GM12878 (cell line): Measurements from ENCODE around the gene PRM3. TPM values are rescaled to one million over a fixed set of nuclear protein-coding genes. Genes with fewer than 3 reads are reported as not detected.

Experiments used
- ATAC-seq: fragments of 200-7000 bp; cut with Tn5 transposase; 3 replicates; pipeline ENCODE4 v1.9.1; 2020; ENCODE audit warnings: mild to moderate bottlenecking, moderate library complexity
- BruUV-seq: library from RNA; stranded (reverse); fragments of 400-500 nt; replicated peaks from 2 replicates; lab custom pipeline; 2021; lab: Mats Ljungman, UMichigan
- CTCF ChIA-PET: fragments of 300-600 bp; sonication (Branson Sonifier 250); formaldehyde crosslinking; extraction: SDS; loops from one replicate; lab custom pipeline; 2021; ENCODE audit warnings: inconsistent platforms; lab: Yijun Ruan, JAX
- POLR2A ChIA-PET: fragments of 350-600 bp; formaldehyde crosslinking; extraction: SDS; loops from one replicate; lab custom pipeline; 2021; ENCODE audit warnings: inconsistent platforms; lab: Charles Lee
- RAD21 ChIA-PET: fragments of 300-600 bp; sonication (Branson Sonifier 250); formaldehyde crosslinking; loops from one replicate; lab custom pipeline; 2023; ENCODE audit warnings: antibody characterized with exemption; ENCODE audit not compliant: unreplicated experiment; lab: Charles Lee
- SMC1A ChIA-PET: fragments of 300-600 bp; sonication (Branson Sonifier 250); formaldehyde crosslinking; loops from one replicate; lab custom pipeline; 2023; ENCODE audit not compliant: unreplicated experiment, uncharacterized antibody; lab: Charles Lee
- DNase-seq: peaks from one replicate; pipeline ENCODE4 v3.0.0-alpha.2; 2011; ENCODE audit warnings: low read depth, low spot score
- FAIRE-seq: peaks from 3 replicates; lab custom pipeline; 2011; peaks lifted over from hg19 to GRCh38; lab: Jason Lieb, UNC
- H2AFZ ChIP-seq: 2 replicates; pipeline ENCODE4 v1.6.0; 2011; ENCODE audit warnings: low read depth, low read length, control low read depth; ENCODE audit not compliant: control insufficient read depth
- H3K27ac ChIP-seq: 2 replicates; pipeline ENCODE4 v1.5.1; 2011; ENCODE audit warnings: control low read depth; ENCODE audit not compliant: control insufficient read depth, insufficient read depth
- H3K27me3 ChIP-seq, 2 experiments: replicated peaks in 1 of 2; 2 replicates each; pipeline versions ENCODE4 v1.6.0 to v1.6.1; 2011; ENCODE audit warnings: low read length in 1 of 2; ENCODE audit not compliant: control insufficient read depth in 2 of 2, insufficient read depth in 2 of 2
- H3K36me3 ChIP-seq, 2 experiments: 2 replicates each; pipeline ENCODE4 v1.5.1; 2011; ENCODE audit warnings: low read length in 1 of 2; ENCODE audit not compliant: control insufficient read depth in 2 of 2, insufficient read depth in 2 of 2
- H3K4me1 ChIP-seq: 2 replicates; pipeline ENCODE4 v1.6.1; 2011; ENCODE audit warnings: mild to moderate bottlenecking, low read length, moderate library complexity, mixed read lengths; ENCODE audit not compliant: control insufficient read depth, insufficient read depth
- H3K4me2 ChIP-seq: 2 replicates; pipeline ENCODE4 v1.6.0; 2011; ENCODE audit warnings: control low read depth; ENCODE audit not compliant: control insufficient read depth, insufficient read depth
- H3K4me3 ChIP-seq: fragments of 200-600 bp; sonication (generic); 2 replicates; pipeline ENCODE4 v1.5.1; 2016
- H3K79me2 ChIP-seq: 2 replicates; pipeline ENCODE4 v1.6.0; 2011; ENCODE audit warnings: low read length; ENCODE audit not compliant: control insufficient read depth, insufficient read depth
- H3K9ac ChIP-seq: 2 replicates; pipeline ENCODE4 v1.8.0; 2011; ENCODE audit warnings: low read length, control low read depth, mixed read lengths; ENCODE audit not compliant: control insufficient read depth, insufficient read depth
- H3K9me3 ChIP-seq: replicated peaks from 3 replicates; pipeline ENCODE4 v1.5.1; 2011; ENCODE audit warnings: mild to moderate bottlenecking, low read length; ENCODE audit not compliant: control insufficient read depth, insufficient read depth
- H4K20me1 ChIP-seq: 2 replicates; pipeline ENCODE4 v1.6.0; 2011; ENCODE audit not compliant: control insufficient read depth, insufficient read depth
- FOXK2 ChIP-seq: fragments of 450-650 bp; IDR thresholded peaks from 2 replicates; pipeline ENCODE4 v1.6.1; 2017; ENCODE audit warnings: mild to moderate bottlenecking, moderate library complexity
- MEF2A ChIP-seq: IDR thresholded peaks from 2 replicates; pipeline ENCODE4 v1.6.1; 2011; ENCODE audit warnings: low read depth, mild to moderate bottlenecking, low read length, moderate library complexity; ENCODE audit not compliant: insufficient read depth
- NFYA ChIP-seq: IDR thresholded peaks from 2 replicates; pipeline ENCODE4 v1.6.1; 2011; ENCODE audit warnings: low read depth, mild to moderate bottlenecking, low read length, improper control_type of control experiment, borderline replicate concordance
- RB1 ChIP-seq: fragments of 450-650 bp; formaldehyde crosslinking; IDR thresholded peaks from 2 replicates; pipeline ENCODE4 v1.6.1; 2017; ENCODE audit warnings: mild to moderate bottlenecking, borderline replicate concordance
- REST ChIP-seq: IDR thresholded peaks from 2 replicates; pipeline ENCODE4 v1.6.1; 2012; ENCODE audit warnings: mild to moderate bottlenecking, low read depth, low read length
- ZBTB11 ChIP-seq: fragments of 450-650 bp; formaldehyde crosslinking; IDR thresholded peaks from 2 replicates; pipeline ENCODE4 v1.5.0; 2022; ENCODE audit warnings: mild to moderate bottlenecking, missing genetic modification characterization
- ZNF687 ChIP-seq: fragments of 450-650 bp; IDR thresholded peaks from 2 replicates; pipeline ENCODE4 v1.6.1; 2017; ENCODE audit warnings: mild to moderate bottlenecking, moderate library complexity
- WGBS: methylation state at CpG from one replicate; pipeline ENCODE4 v1.1.6; 2016; ENCODE audit warnings: low lambda C conversion rate; ENCODE audit not compliant: insufficient replicate concordance, insufficient coverage; ENCODE audit errors: missing lambda C conversion rate; 5-methylcytosine and 5-hydroxymethylcytosine counted together
- in situ Hi-C: fragments of 300-500 bp; cut with MboI; formaldehyde crosslinking; loops from 9 replicates; pipeline ENCODE4 v1.14.3; 2018; ENCODE audit warnings: mixed read lengths
- intact Hi-C: fragments of 100-400 bp; cut with micrococcal nuclease; formaldehyde crosslinking; loops from one replicate; pipeline ENCODE4 v1.14.2; 2022; ENCODE audit not compliant: unreplicated experiment
- polyA plus RNA-seq, 11 experiments: library from polyadenylated mRNA; depleted of rRNA in 4 of 11; unstranded in 6 of 11; stranded (reverse) in 5 of 11; fragments of >200 nt; fragmentation: Nextera tagmentation in 4 of 11; fragmentation: Illumina TruSeq in 1 of 11; extraction: Ambion mirVana in 4 of 11; extraction: Trizol in 1 of 11; gene quantifications; 1 replicate in 1 of 11; 2 replicates in 10 of 11; pipeline versions ENCODE4 v1.2.1 to v1.2.3, GENCODE V29; 2011 to 2016; ENCODE audit warnings: inconsistent platforms in 2 of 11, missing spikeins in 2 of 11, low read depth in 1 of 11
- total RNA-seq, 4 experiments: library from RNA; depleted of rRNA in 3 of 4; stranded (reverse); fragments of >200 nt in 3 of 4; fragmentation: Illumina TruSeq in 1 of 4; extraction: Trizol in 1 of 4; gene quantifications; 2 replicates each; pipeline versions ENCODE4 v1.2.1 to v1.2.3, GENCODE V29; 2013 to 2021

Gene PRM3
- total and polyA plus RNA-seq, 10 of the 15 experiments (the other 5 are each of a cell fraction or from before 2014, with no cell fraction given): not detected

- Histone ChIP-seq H3K9ac (no peak overlapping the region), H3K79me2 (no peaks in the 10 kb centered on the region)
- BruUV-seq: no TSS peak
- TF ChIP-seq NFYA (no peak), REST (no peak), MEF2A (no peak), RB1 (no peak), ZNF687 (no peak), FOXK2 (no peak), ZBTB11 (CRISPR knock-in tag) (no peak)
- TF ChIP-seq, all 136 proteins: peak for 0
- intact Hi-C loops (no loop called here), in situ Hi-C loops (no loop called here)
- no peaks in the 10 kb centered on the region for H3K27me3 ChIP-seq
- H3K4me1 ChIP-seq: 0 out of 2 replicates have a peak, but pooled peaks cover 3% of the 10 kb centered on the region
- no peaks in the 10 kb centered on the region for H3K9me3 ChIP-seq
- ChIA-PET SMC1A (no interaction called here), CTCF (no interaction called here), RAD21 (no interaction called here), POLR2A (interaction anchor here (0.7 to 1.2 kb wide), 2 partner anchors 12 kb away, joined by 3 to 5 read pairs; no protein-coding TSS in a partner anchor)
- no peak overlapping the region for H3K4me3 ChIP-seq
- no peaks in the 10 kb centered on the region for H4K20me1 ChIP-seq
- DNase-seq: no peak
- WGBS: 90% methylated on average over 10 of the region's 10 CpGs
- H3K4me2 ChIP-seq: no peak overlapping the region
- H3K27ac ChIP-seq: no peak overlapping the region
- H2AFZ ChIP-seq: no peak overlapping the region
- ATAC-seq: no peak
- FAIRE-seq: no peak
- no peaks in the 10 kb centered on the region for H3K36me3 ChIP-seq
Measured at GRCh38 chr16:11239644-11240632, 33.5 kb downstream of the PRM3 start.
